Transverse colon (tissue), 4 donors: ENCODE measurements around the gene VWA5B1. TPM values are rescaled to one million over a fixed set of nuclear protein-coding genes. Genes with fewer than 3 reads are reported as not detected.

ENCODE experiments used
- DNase-seq: peaks from one replicate; pipeline ENCODE4 v3.0.0-alpha.2; 2019
- H3K27ac ChIP-seq, 4 donors: fragments of 200-600 bp; sonication (generic); 2 replicates each; pipeline ENCODE4 v1.5.1; 2016 to 2018; ENCODE audit warnings: inconsistent platforms in 4 of 4
- H3K27me3 ChIP-seq: fragments of 200-600 bp; sonication (generic); 2 replicates; pipeline ENCODE4 v1.5.1; 2017; ENCODE audit warnings: inconsistent platforms
- H3K36me3 ChIP-seq, 4 donors: fragments of 200-600 bp; sonication (generic); 2 replicates each; pipeline ENCODE4 v1.5.1; 2017 to 2019; ENCODE audit warnings: inconsistent platforms in 4 of 4
- H3K4me1 ChIP-seq, 4 donors: fragments of 200-600 bp; sonication (generic); 2 replicates each; pipeline ENCODE4 v1.5.1; 2017 to 2020; ENCODE audit warnings: inconsistent platforms in 4 of 4
- H3K4me3 ChIP-seq, 4 donors: fragments of 200-600 bp; sonication (generic); 1 replicate in 1 of 4; 2 replicates in 3 of 4; pipeline versions ENCODE4 v1.5.1 to v1.6.1; 2017 to 2019; ENCODE audit warnings: inconsistent platforms in 4 of 4
- H3K9me3 ChIP-seq, 2 donors: fragments of 200-600 bp; sonication (generic); 2 replicates each; pipeline ENCODE4 v1.5.1; 2017 to 2019; ENCODE audit warnings: inconsistent platforms in 2 of 2
- EP300 ChIP-seq: sonication (generic); formaldehyde crosslinking; IDR thresholded peaks from one replicate; pipeline ENCODE4 v1.6.1; 2017; ENCODE audit warnings: antibody characterized with exemption, low read depth
- POLR2A ChIP-seq: fragments of 450-650 bp; IDR thresholded peaks from one replicate; pipeline ENCODE4 v1.6.1; 2016; ENCODE audit warnings: antibody characterized with exemption, mild to moderate bottlenecking, moderate library complexity
- POLR2AphosphoS5 ChIP-seq, 3 donors: sonication (generic); formaldehyde crosslinking; IDR thresholded peaks; one replicate each; pipeline ENCODE4 v1.6.1; 2016; ENCODE audit warnings: antibody characterized with exemption in 3 of 3
- WGBS, 2 donors: methylation state at CpG; one replicate each; pipeline ENCODE4 v1.1.5; 2018; ENCODE audit warnings: low coverage in 1 of 2; 5-methylcytosine and 5-hydroxymethylcytosine counted together
- in situ Hi-C, 4 donors: fragments of 200-750 bp; cut with MboI; loops; one replicate each; pipeline versions ENCODE4 v1.15.0 to v1.15.1; 2017; ENCODE audit warnings: low sequenced_read_pairs in 3 of 4, low pct_ligation_motif_present in 1 of 4, low pct_unique_long_range_greater_than_20kb in 1 of 4
- intact Hi-C: fragments of 100-400 bp; cut with DNase I; formaldehyde crosslinking; loops from one replicate; pipeline ENCODE4 v1.15.1; 2023; ENCODE audit warnings: low total_unique reads
- total RNA-seq, 4 donors: library from RNA; depleted of rRNA; stranded (reverse); fragments of >200 nt; gene quantifications; one replicate each; pipeline ENCODE4 v1.1.0, GENCODE V29; 2016
- TF ChIP-seq, protein P1 (sequence below), 5 experiments: fragments of 200-600 bp in 3 of 5; fragments of 450-650 bp in 2 of 5; sonication (generic) in 3 of 5; IDR thresholded peaks; 1 replicate in 2 of 5; 2 replicates in 3 of 5; pipeline ENCODE4 v1.5.1; 2016 to 2017; ENCODE audit warnings: antibody characterized with exemption in 5 of 5, inconsistent platforms in 3 of 5, mild to moderate bottlenecking in 2 of 5, moderate library complexity in 1 of 5

VWA5B1 gene
- total RNA-seq, 4 donors from 2014 or later, result not detected

DNA sequence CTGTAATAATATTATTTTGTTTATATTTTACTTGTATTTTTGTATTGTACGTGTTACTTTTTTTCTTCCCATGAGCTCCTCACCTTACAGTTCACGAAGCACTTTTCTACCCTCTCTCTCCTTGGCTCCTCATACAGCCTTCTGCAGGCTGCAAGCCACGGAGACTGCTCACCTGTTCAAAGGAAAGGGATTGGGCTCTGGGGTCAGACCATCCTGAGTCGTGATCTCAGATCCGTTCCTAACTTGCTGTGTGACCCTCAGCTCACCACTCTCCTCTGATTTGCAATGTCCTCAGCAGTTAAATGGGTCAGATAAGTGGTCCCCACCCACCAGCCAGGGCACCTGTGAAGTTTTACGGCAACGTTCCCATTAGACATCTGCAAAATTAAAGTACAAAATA, 54.1 kb downstream of the VWA5B1 start:
- intact Hi-C loops (no loop called here), in situ Hi-C loops (no loop called here)
- H3K27me3 ChIP-seq, result peaks cover 32% of the 10 kb centered on the region

DNA sequence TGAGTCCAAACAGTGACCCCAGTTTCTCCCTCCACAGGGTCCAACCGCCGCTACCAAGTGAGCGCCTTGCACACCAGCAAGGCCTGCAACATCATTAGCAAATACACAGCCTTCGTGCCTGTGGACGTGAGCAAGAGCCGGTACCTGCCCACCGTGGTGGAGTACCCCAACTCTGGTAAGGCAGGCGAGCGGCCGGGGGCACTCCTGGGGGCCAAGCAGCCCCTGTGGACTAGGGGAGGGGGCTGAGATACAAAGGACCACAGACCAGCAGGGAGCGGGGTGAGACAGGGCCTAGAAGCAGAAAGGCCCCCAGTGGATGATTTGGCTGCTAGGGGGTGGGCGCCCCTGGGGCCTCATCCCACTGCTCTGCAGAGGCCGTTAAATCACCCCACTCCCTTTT, 54.7 kb downstream of the VWA5B1 start:
- no peak for DNase-seq
- WGBS, 2 donors, result 85 to 90% methylated on average over 4 to 13 of the region's 13 CpGs
- Histone ChIP-seq H3K4me3 (no peak overlapping the region), H3K27me3 (peaks cover 32% of the 10 kb centered on the region), H3K9me3 (no peaks in the 10 kb centered on the region), H3K27ac (no peak overlapping the region), H3K4me1 (peaks cover 0 to 4% (median 0%) of the 10 kb centered on the region in 4 donors), H3K36me3 (no peaks in the 10 kb centered on the region)
- TF ChIP-seq, protein P1, sequence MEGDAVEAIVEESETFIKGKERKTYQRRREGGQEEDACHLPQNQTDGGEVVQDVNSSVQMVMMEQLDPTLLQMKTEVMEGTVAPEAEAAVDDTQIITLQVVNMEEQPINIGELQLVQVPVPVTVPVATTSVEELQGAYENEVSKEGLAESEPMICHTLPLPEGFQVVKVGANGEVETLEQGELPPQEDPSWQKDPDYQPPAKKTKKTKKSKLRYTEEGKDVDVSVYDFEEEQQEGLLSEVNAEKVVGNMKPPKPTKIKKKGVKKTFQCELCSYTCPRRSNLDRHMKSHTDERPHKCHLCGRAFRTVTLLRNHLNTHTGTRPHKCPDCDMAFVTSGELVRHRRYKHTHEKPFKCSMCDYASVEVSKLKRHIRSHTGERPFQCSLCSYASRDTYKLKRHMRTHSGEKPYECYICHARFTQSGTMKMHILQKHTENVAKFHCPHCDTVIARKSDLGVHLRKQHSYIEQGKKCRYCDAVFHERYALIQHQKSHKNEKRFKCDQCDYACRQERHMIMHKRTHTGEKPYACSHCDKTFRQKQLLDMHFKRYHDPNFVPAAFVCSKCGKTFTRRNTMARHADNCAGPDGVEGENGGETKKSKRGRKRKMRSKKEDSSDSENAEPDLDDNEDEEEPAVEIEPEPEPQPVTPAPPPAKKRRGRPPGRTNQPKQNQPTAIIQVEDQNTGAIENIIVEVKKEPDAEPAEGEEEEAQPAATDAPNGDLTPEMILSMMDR (IDR thresholded peaks at IDR 0.05), result no peak
- TF ChIP-seq POLR2AphosphoS5 (IDR thresholded peaks at IDR 0.05) (no peak), EP300 (no peak), POLR2A (no peak)
- intact Hi-C loops (no loop called here), in situ Hi-C loops (no loop called here)

More for the DNA sequence above, 54.1 kb downstream of the VWA5B1 start:
- H3K36me3 ChIP-seq, result no peaks in the 10 kb centered on the region
- no peak overlapping the region for H3K27ac ChIP-seq
- H3K4me1 ChIP-seq, result peaks cover 0 to 4% (median 0%) of the 10 kb centered on the region in 4 donors
- TF ChIP-seq, protein P1 (IDR thresholded peaks at IDR 0.05), result no peak
- TF ChIP-seq POLR2AphosphoS5 (IDR thresholded peaks at IDR 0.05) (no peak), EP300 (no peak), POLR2A (no peak)
- DNase-seq, result no peak
- no peak overlapping the region for H3K4me3 ChIP-seq
- no peaks in the 10 kb centered on the region for H3K9me3 ChIP-seq
- 70 to 73% methylated on average over 6 to 7 of the region's 7 CpGs for WGBS, 2 donors

DNA sequence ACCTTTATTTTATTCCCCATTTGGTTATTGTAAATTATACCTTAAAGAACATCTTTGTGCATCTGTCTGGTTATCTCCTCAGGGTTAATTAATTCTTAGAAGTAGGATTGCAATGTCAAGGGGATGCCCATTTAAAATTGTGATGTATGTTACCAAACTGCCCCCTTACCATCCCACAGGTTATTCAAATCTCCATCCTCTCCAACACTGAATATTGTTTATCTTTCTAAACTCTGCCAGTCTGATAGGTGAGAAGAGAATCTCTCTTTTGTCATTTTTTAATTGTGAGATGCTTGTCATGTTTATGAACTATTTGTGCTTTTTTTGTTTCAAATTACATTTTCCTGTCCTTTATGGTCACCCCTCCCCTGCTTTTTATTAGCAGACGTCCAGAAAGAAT, 55.8 kb downstream of the VWA5B1 start:
- Histone ChIP-seq H3K4me1 (peaks cover 0 to 4% (median 0%) of the 10 kb centered on the region in 4 donors), H3K36me3 (no peaks in the 10 kb centered on the region), H3K27ac (no peak overlapping the region), H3K27me3 (peaks cover 32% of the 10 kb centered on the region), H3K9me3 (no peaks in the 10 kb centered on the region), H3K4me3 (no peak overlapping the region)
- in situ Hi-C loops (no loop called here), intact Hi-C loops (no loop called here)
- DNase-seq, result no peak
- TF ChIP-seq EP300, result no peak
- no peak for TF ChIP-seq POLR2AphosphoS5 (IDR thresholded peaks at IDR 0.05)
- TF ChIP-seq, protein P1 (IDR thresholded peaks at IDR 0.05), result no peak
- no peak for TF ChIP-seq POLR2A
- 83 to 94% methylated on average over 1 of the region's 1 CpG for WGBS, 2 donors

DNA sequence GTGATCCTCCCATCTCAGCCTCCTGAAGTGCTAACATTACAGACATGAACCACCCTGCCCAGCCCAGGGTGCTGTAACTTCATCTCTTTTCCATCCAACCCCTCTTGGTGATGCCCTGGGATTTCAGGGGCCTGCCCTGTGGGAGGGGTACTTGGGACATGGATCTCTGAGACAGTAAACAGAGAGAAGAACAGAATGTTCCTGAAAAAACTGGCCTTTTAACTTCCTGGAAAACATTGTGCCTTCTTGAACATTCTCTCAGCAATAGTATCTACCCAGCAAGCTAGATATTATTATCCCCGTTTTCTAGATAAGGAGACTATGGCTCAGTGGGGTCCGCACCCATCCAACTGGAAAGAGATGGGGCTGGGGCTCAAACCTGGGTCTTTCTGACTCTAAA, 57.0 kb downstream of the VWA5B1 start:
- Histone ChIP-seq H3K4me1 (peaks cover 0 to 4% (median 0%) of the 10 kb centered on the region in 4 donors), H3K9me3 (no peaks in the 10 kb centered on the region), H3K27me3 (peaks cover 26% of the 10 kb centered on the region), H3K4me3 (no peak overlapping the region), H3K27ac (no peak overlapping the region), H3K36me3 (no peaks in the 10 kb centered on the region)
- intact Hi-C loops, result no loop called here
- DNase-seq, result no peak
- 84 to 90% methylated on average over 2 of the region's 2 CpGs for WGBS, 2 donors
- in situ Hi-C loops, result no loop called here
- TF ChIP-seq POLR2A (no peak), POLR2AphosphoS5 (IDR thresholded peaks at IDR 0.05) (no peak), EP300 (no peak)
- TF ChIP-seq, protein P1 (IDR thresholded peaks at IDR 0.05), result no peak
